B cell (primary cell): ENCODE measurements around the gene RCN2. TPM values are rescaled to one million over a fixed set of nuclear protein-coding genes. Genes with fewer than 3 reads are reported as not detected.
"Not testable (repeated sequence)": the region's sequence is repeated elsewhere in the genome, so short reads cannot be mapped to it uniquely, and the experiment has no call there.

ENCODE experiments used
- ATAC-seq: fragments of 200-7000 bp; cut with Tn5 transposase; one replicate; pipeline ENCODE4 v1.10.0; 2021; ENCODE audit warnings: low read depth, mild to moderate bottlenecking, moderate number of reproducible peaks, moderate library complexity
- CTCF ChIA-PET: fragments of 350-600 bp; sonication (Branson Sonifier 250); formaldehyde crosslinking; loops from one replicate; lab custom pipeline; 2021; ENCODE audit warnings: antibody characterized with exemption, inconsistent platforms; lab: Charles Lee
- POLR2A ChIA-PET: fragments of 350-600 bp; sonication (Branson Sonifier 250); formaldehyde crosslinking; loops from one replicate; lab custom pipeline; 2021; ENCODE audit warnings: antibody characterized with exemption; lab: Charles Lee
- DNase-seq: peaks from one replicate; pipeline ENCODE4 v3.0.0; 2013
- H2AFZ ChIP-seq: 2 replicates; pipeline ENCODE4 v1.6.1; 2012; ENCODE audit warnings: mild to moderate bottlenecking, low read depth, low read length; ENCODE audit not compliant: insufficient read depth, poor library complexity, severe bottlenecking
- H3K27ac ChIP-seq, 2 donors: 1 replicate in 1 of 2; 2 replicates in 1 of 2; pipeline ENCODE4 v1.5.1; 2012 to 2013; ENCODE audit warnings: low read length in 2 of 2, mild to moderate bottlenecking in 2 of 2, moderate library complexity in 1 of 2
- H3K27me3 ChIP-seq, 4 experiments: fragments of 200-600 bp in 1 of 4; sonication (generic) in 1 of 4; replicated peaks in 1 of 4; 1 replicate in 2 of 4; 2 replicates in 2 of 4; pipeline versions ENCODE4 v1.6.1 to v1.7.0; 2013 to 2016; ENCODE audit warnings: low read length in 3 of 4, mild to moderate bottlenecking in 2 of 4, mixed read lengths in 1 of 4, moderate library complexity in 1 of 4; ENCODE audit not compliant: insufficient read depth in 4 of 4, control insufficient read depth in 3 of 4; ENCODE audit errors: control extremely low read depth in 1 of 4
- H3K36me3 ChIP-seq, 2 experiments: replicated peaks in 1 of 2; 1 replicate in 1 of 2; 2 replicates in 1 of 2; pipeline versions ENCODE4 v1.6.1 to v1.7.1; 2013; ENCODE audit warnings: low read length in 1 of 2; ENCODE audit not compliant: insufficient read depth in 2 of 2, control insufficient read depth in 1 of 2; ENCODE audit errors: control extremely low read depth in 1 of 2, extremely low read depth in 1 of 2
- H3K4me1 ChIP-seq, 2 donors: fragments of 200-600 bp in 1 of 2; sonication (generic) in 1 of 2; 1 replicate in 1 of 2; 2 replicates in 1 of 2; pipeline versions ENCODE4 v1.5.1 to v1.6.1; 2013 to 2017; ENCODE audit warnings: low read length in 2 of 2; ENCODE audit not compliant: control insufficient read depth in 2 of 2, insufficient read depth in 2 of 2
- H3K4me2 ChIP-seq: replicated peaks from 2 replicates; pipeline ENCODE3; 2012; ENCODE audit warnings: mild to moderate bottlenecking, low read depth, low read length; ENCODE audit not compliant: poor library complexity, severe bottlenecking
- H3K4me3 ChIP-seq, 5 experiments: fragments of 200-600 bp in 1 of 5; sonication (generic) in 1 of 5; 1 replicate in 3 of 5; 2 replicates in 2 of 5; pipeline versions ENCODE4 v1.5.1 to v1.7.0; 2011 to 2016; ENCODE audit warnings: low read length in 4 of 5, mild to moderate bottlenecking in 4 of 5, low read depth in 2 of 5, control low read depth in 1 of 5, moderate library complexity in 1 of 5; ENCODE audit not compliant: insufficient read depth in 1 of 5; ENCODE audit errors: control extremely low read depth in 1 of 5, extremely low read depth in 1 of 5
- H3K79me2 ChIP-seq: fragments of 200-600 bp; sonication (generic); one replicate; pipeline ENCODE4 v1.6.0; 2016; ENCODE audit warnings: low read length; ENCODE audit not compliant: control insufficient read depth, insufficient read depth
- H3K9ac ChIP-seq: fragments of 200-600 bp; sonication (generic); 2 replicates; pipeline ENCODE4 v1.6.1; 2017; ENCODE audit warnings: mild to moderate bottlenecking, low read length, moderate library complexity
- H3K9me3 ChIP-seq, 3 donors: one replicate each; pipeline versions ENCODE4 v1.6.1 to v1.7.1; 2013; ENCODE audit warnings: low read length in 2 of 3; ENCODE audit not compliant: control insufficient read depth in 2 of 3, insufficient read depth in 1 of 3; ENCODE audit errors: control extremely low read depth in 1 of 3
- H4K20me1 ChIP-seq: 2 replicates; pipeline ENCODE4 v1.6.0; 2012; ENCODE audit warnings: mild to moderate bottlenecking, low read length; ENCODE audit not compliant: insufficient read depth, control insufficient read depth, poor library complexity, severe bottlenecking
- H3K27ac Mint-ChIP-seq: one replicate; pipeline ENCODE4 v1.8.0; 2021; ENCODE audit warnings: mixed read lengths
- H3K27me3 Mint-ChIP-seq: one replicate; pipeline ENCODE4 v1.8.0; 2021; ENCODE audit warnings: mixed read lengths
- H3K4me1 Mint-ChIP-seq: one replicate; pipeline ENCODE4 v1.8.0; 2021; ENCODE audit warnings: mixed read lengths
- H3K4me3 Mint-ChIP-seq: one replicate; pipeline ENCODE4 v1.8.0; 2021; ENCODE audit warnings: mixed read lengths
- H3K9me3 Mint-ChIP-seq: one replicate; pipeline ENCODE4 v1.8.0; 2022; ENCODE audit warnings: mixed read lengths; ENCODE audit not compliant: insufficient read depth
- CTCF ChIP-seq: fragments of 200-600 bp; IDR thresholded peaks from one replicate; pipeline ENCODE4 v1.8.0; 2022; ENCODE audit warnings: antibody characterized with exemption, mild to moderate bottlenecking
- EZH2 ChIP-seq: IDR thresholded peaks from 2 replicates; pipeline ENCODE4 v1.6.1; 2012; ENCODE audit warnings: borderline replicate concordance, low read depth, mild to moderate bottlenecking, moderate library complexity, low read length; ENCODE audit not compliant: insufficient read depth, poor library complexity, severe bottlenecking
- WGBS: methylation state at CpG from one replicate; pipeline ENCODE4 v1.1.5; 2013; ENCODE audit warnings: missing lambda C conversion rate; ENCODE audit not compliant: insufficient coverage; 5-methylcytosine and 5-hydroxymethylcytosine counted together
- intact Hi-C: fragments of 100-400 bp; cut with micrococcal nuclease; formaldehyde crosslinking; loops from one replicate; pipeline ENCODE4 v1.10.0; 2022
- polyA plus RNA-seq: library from polyadenylated mRNA; depleted of rRNA; stranded (reverse); fragments of >200 nt; gene quantifications from 2 replicates; pipeline ENCODE4 v1.2.3, GENCODE V29; 2012
- total RNA-seq, 2 donors: library from RNA; stranded (reverse); fragments of 120-200 nt in 1 of 2; gene quantifications; 1 replicate in 1 of 2; 2 replicates in 1 of 2; pipeline versions ENCODE4 v1.2.3 to v1.2.4, GENCODE V29; 2013 to 2022

Gene RCN2
- total and polyA plus RNA-seq, 2 donors (not counting 1 experiment from before 2014, with no cell fraction given), result 16.7 to 27.8 TPM

- Mint-ChIP-seq H3K9me3 (no peaks in the 10 kb centered on the region), H3K27ac (no peak overlapping the region), H3K4me1 (peaks cover 9% of the 10 kb centered on the region), H3K27me3 (peaks cover 14% of the 10 kb centered on the region), H3K4me3 (no peak overlapping the region)
- no peak overlapping the region for H2AFZ ChIP-seq
- DNase-seq (no peak), ATAC-seq (no peak)
- CTCF ChIA-PET, result no interaction called here
- H3K27me3 ChIP-seq, result peaks cover 0 to 6% (median 0%) of the 10 kb centered on the region in 4 experiments
- no peak overlapping the region for H3K4me3 ChIP-seq
- intact Hi-C loops, result no loop called here
- H3K36me3 ChIP-seq, result no peaks in the 10 kb centered on the region
- H3K4me2 ChIP-seq, result no peak overlapping the region
- no peak overlapping the region for H3K27ac ChIP-seq
- WGBS, result no CpG with 5 or more reads among the region's 5 CpGs
- H3K4me1 ChIP-seq, result peaks cover 5 to 11% of the 10 kb centered on the region in 2 donors
- POLR2A ChIA-PET, result no interaction called here
- no peaks in the 10 kb centered on the region for H3K9me3 ChIP-seq
- TF ChIP-seq CTCF (no peak), EZH2 (no peak)
- no peaks in the 10 kb centered on the region for H3K79me2 ChIP-seq
- no peaks in the 10 kb centered on the region for H4K20me1 ChIP-seq
- H3K9ac ChIP-seq, result no peak overlapping the region
These were observed 32.6 kb downstream of the RCN2 start for GRCh38 chr15:76964157-76964556.

GRCh38 chr15:76966051-76966450 is 34.5 kb downstream of the RCN2 start:
- H3K9ac ChIP-seq, H4K20me1 ChIP-seq, H3K4me3 Mint-ChIP-seq, H3K4me2 ChIP-seq, H3K4me3 ChIP-seq, CTCF ChIA-PET, H3K27ac Mint-ChIP-seq, intact Hi-C loops, POLR2A ChIA-PET, ATAC-seq, H3K27me3 ChIP-seq, H3K27ac ChIP-seq, DNase-seq, H3K9me3 Mint-ChIP-seq, H3K9me3 ChIP-seq, H3K36me3 ChIP-seq, H3K79me2 ChIP-seq, H3K4me1 Mint-ChIP-seq, H2AFZ ChIP-seq: not testable (repeated sequence)
- H3K4me1 ChIP-seq, result peaks cover 5 to 11% of the 10 kb centered on the region in 2 donors
- WGBS, result 100% methylated on average over 4 of the region's 7 CpGs
- peaks cover 14% of the 10 kb centered on the region for H3K27me3 Mint-ChIP-seq
